GM08714 (cell line): ENCODE measurements around the gene SNAI1.

Experiments
- H3K4me3 ChIP-seq: fragments of 200-500 bp; sonication (Bioruptor generic); 2 replicates; pipeline ENCODE4 v1.5.1; 2014; ENCODE audit warnings: mild to moderate bottlenecking, low read length, inconsistent platforms
- ZNF274 ChIP-seq: IDR thresholded peaks from 2 replicates; pipeline ENCODE4 v1.6.1; 2012; ENCODE audit warnings: mild to moderate bottlenecking, low read depth, low read length

Gene SNAI1

GRCh38 chr20:49982346-49983122, at the start of gene SNAI1:
SNAI1 (plus strand) TSS chr20:49982980; CDS start chr20:49983060, 80 bp downstream.
- peak within 1 kb of the TSS; percentile 37; the same call in 1 of the 2 replicates for H3K4me3 ChIP-seq
- TF ChIP-seq ZNF274 = no peak

GRCh38 chr20:49935746-49936152, 47.0 kb upstream of the SNAI1 start:
- no peak for TF ChIP-seq ZNF274
- H3K4me3 ChIP-seq = peak overlapping the region; percentile 59; the same call in 1 of the 2 replicates

GRCh38 chr20:49936153-49937026, 46.4 kb upstream of the SNAI1 start, which contains the start of gene RNF114:
RNF114 (plus strand) TSS chr20:49936397; CDS start chr20:49936413, 16 bp downstream.
- H3K4me3 ChIP-seq = peak within 1 kb of the TSS; percentile 85
- no peak for TF ChIP-seq ZNF274

- peak overlapping the region; percentile 85 for H3K4me3 ChIP-seq
- no peak for TF ChIP-seq ZNF274
Measured at GRCh38 chr20:49937027-49937929, 45.5 kb upstream of the SNAI1 start.

- no peak for TF ChIP-seq ZNF274
- H3K4me3 ChIP-seq = no peak overlapping the region; the same call in 1 of the 2 replicates
Measured at GRCh38 chr20:49938173-49939163, 44.3 kb upstream of the SNAI1 start.

- TF ChIP-seq ZNF274 = no peak
Measured at GRCh38 chr20:49941456-49941855, 41.3 kb upstream of the SNAI1 start.

GRCh38 chr20:49942303-49942702, 40.5 kb upstream of the SNAI1 start:
- no peak for TF ChIP-seq ZNF274
- no peak overlapping the region for H3K4me3 ChIP-seq

More at GRCh38 chr20:49941456-49941855, 41.3 kb upstream of the SNAI1 start:
- H3K4me3 ChIP-seq = no peak overlapping the region

GRCh38 chr20:49942942-49943341, 39.8 kb upstream of the SNAI1 start:
- no peak overlapping the region for H3K4me3 ChIP-seq
- TF ChIP-seq ZNF274 = no peak

GRCh38 chr20:49945306-49945700, 37.5 kb upstream of the SNAI1 start:
- TF ChIP-seq ZNF274 = no peak
- H3K4me3 ChIP-seq = no peak overlapping the region

GRCh38 chr20:49945701-49946477, 36.9 kb upstream of the SNAI1 start:
- no peak for TF ChIP-seq ZNF274
- no peak overlapping the region for H3K4me3 ChIP-seq

GRCh38 chr20:49948178-49948577, 34.6 kb upstream of the SNAI1 start:
- TF ChIP-seq ZNF274 = no peak
- no peak overlapping the region for H3K4me3 ChIP-seq
